Skeletal muscle tissue (tissue), 4 donors: ENCODE data around the gene GALNS. TPM values are rescaled to one million over a fixed set of nuclear protein-coding genes. Genes with fewer than 3 reads are reported as not detected.
"Not testable (repeated sequence)": the region's sequence is repeated elsewhere in the genome, so short reads cannot be mapped to it uniquely, and the experiment has no call there.

ENCODE experiments used
- H3K27ac ChIP-seq: one replicate; pipeline ENCODE4 v1.7.0; 2013; ENCODE audit warnings: mild to moderate bottlenecking, low read depth, low read length, inconsistent platforms
- H3K27me3 ChIP-seq, 3 donors: one replicate each; pipeline ENCODE4 v1.7.0; 2013; ENCODE audit warnings: low read length in 3 of 3; ENCODE audit not compliant: control insufficient read depth in 3 of 3, insufficient read depth in 3 of 3
- H3K36me3 ChIP-seq, 3 donors: one replicate each; pipeline ENCODE4 v1.7.0; 2013; ENCODE audit warnings: low read length in 3 of 3; ENCODE audit not compliant: control insufficient read depth in 3 of 3, insufficient read depth in 3 of 3
- H3K4me1 ChIP-seq, 3 donors: one replicate each; pipeline ENCODE4 v1.7.0; 2013; ENCODE audit warnings: low read length in 3 of 3, mild to moderate bottlenecking in 3 of 3; ENCODE audit not compliant: control insufficient read depth in 3 of 3, insufficient read depth in 3 of 3
- H3K4me3 ChIP-seq, 3 donors: one replicate each; pipeline ENCODE4 v1.7.0; 2013; ENCODE audit warnings: low read length in 3 of 3
- H3K9ac ChIP-seq, 3 donors: one replicate each; pipeline ENCODE4 v1.7.0; 2013; ENCODE audit warnings: low read length in 3 of 3, mild to moderate bottlenecking in 3 of 3, moderate library complexity in 2 of 3, low read depth in 1 of 3
- H3K9me3 ChIP-seq, 3 donors: one replicate each; pipeline ENCODE4 v1.7.0; 2013; ENCODE audit warnings: low read length in 3 of 3; ENCODE audit not compliant: control insufficient read depth in 3 of 3
- total RNA-seq: library from RNA; depleted of rRNA; stranded (reverse); fragments of >200 nt; gene quantifications from one replicate; pipeline ENCODE4 v1.2.3, GENCODE V29; 2014
- donor health status: Osteomylitis.

Gene GALNS
- total RNA-seq, 1 donor from 2014 or later = 9.9 TPM

DNA sequence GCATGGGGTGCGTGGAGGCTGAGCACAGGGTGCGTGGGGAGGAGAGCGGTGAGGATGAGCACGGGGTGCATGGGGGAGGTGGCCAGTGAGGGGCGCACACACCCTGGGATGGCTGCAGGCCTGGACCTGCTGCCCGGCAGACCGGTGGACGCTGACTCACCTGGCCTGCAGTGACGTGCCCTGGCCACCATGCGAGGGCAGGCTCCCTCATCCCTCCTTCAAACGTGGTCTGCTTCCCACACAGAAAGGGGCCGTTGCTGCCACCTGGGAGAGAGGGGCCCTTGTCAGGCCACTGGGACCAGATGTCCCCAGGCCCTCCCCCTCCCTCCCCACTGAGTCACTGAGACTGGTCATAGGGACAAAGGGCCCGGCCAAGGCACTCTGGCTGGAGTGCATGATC is 24.9 kb downstream of the GALNS start:
- H3K9ac ChIP-seq = no peak overlapping the region
- H3K27me3 ChIP-seq = no peaks in the 10 kb centered on the region
- no peak overlapping the region for H3K27ac ChIP-seq
- H3K4me1 ChIP-seq = no peaks in the 10 kb centered on the region
- no peak overlapping the region for H3K4me3 ChIP-seq
- no peaks in the 10 kb centered on the region for H3K9me3 ChIP-seq
- H3K36me3 ChIP-seq = peaks cover 7 to 13% (median 11%) of the 10 kb centered on the region in 3 donors

DNA sequence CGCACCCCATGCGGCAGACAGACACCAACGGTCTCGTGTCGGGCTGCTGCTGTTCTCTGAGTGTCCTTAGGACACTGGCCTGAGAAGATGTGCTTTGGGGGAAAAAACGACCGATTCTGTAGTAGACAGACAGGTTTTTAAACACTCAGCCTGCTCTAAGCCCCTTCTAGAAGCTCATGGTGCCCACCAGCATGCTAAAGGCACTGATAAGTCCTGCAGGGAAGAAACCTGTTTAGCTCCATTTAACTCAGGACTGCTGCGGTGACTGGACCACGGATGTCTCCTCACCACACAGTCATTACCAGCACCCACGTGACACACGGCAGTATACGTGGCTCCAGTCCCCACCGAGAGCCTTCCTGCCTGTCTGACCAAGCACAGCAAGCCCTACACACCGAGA is 26.0 kb downstream of the GALNS start:
- Histone ChIP-seq H3K27ac (no peak overlapping the region), H3K4me3 (no peak overlapping the region), H3K36me3 (peaks cover 8 to 11% (median 10%) of the 10 kb centered on the region in 3 donors)

DNA sequence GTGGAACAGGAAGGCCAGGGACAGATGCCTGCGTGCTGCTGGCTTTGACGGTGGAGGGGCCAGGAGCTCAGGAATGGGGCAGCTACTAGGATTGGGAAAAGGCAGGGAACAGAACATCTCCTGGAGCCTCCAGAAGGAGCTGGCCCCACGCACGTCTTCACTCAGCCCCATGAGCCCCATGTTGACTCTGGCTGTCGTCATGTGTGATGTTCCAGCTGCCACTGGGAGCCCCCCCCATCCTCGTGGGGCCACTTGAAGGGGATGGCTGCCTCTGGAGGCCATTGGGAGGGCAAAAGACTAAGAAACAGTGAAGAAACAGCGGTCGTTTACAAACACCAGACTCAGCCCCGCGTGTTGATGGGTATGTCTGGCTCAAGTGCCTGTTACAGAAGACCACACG is 26.5 kb downstream of the GALNS start:
- Histone ChIP-seq H3K4me1 (no peaks in the 10 kb centered on the region), H3K27ac (no peak overlapping the region), H3K36me3 (peaks cover 4 to 10% (median 8%) of the 10 kb centered on the region in 3 donors), H3K9me3 (no peaks in the 10 kb centered on the region), H3K9ac (no peak overlapping the region), H3K4me3 (no peak overlapping the region), H3K27me3 (no peaks in the 10 kb centered on the region)

More for the DNA sequence above, 26.0 kb downstream of the GALNS start:
- no peaks in the 10 kb centered on the region for H3K27me3 ChIP-seq
- no peaks in the 10 kb centered on the region for H3K9me3 ChIP-seq
- H3K4me1 ChIP-seq = no peaks in the 10 kb centered on the region
- H3K9ac ChIP-seq = no peak overlapping the region

DNA sequence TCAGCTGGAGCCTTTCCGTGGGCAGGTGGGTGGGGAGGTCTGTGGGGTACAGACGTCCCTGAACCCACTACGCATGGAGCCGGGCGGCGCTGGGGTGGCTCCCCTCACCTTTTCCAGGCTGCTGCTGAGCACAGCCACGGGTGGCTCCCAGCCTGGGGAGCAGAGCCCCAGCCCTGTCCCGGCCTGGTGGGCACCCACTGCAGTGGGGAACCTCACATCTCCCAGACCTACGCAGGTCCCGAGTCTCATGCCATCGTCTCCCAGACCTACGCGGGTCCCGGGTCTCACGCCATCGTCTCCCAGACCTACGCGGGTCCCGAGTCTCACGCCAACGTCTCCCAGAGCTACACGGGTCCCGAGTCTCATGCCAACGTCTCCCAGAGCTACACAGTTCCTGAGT is 28.0 kb downstream of the GALNS start:
- no peaks in the 10 kb centered on the region for H3K4me1 ChIP-seq
- no peak overlapping the region for H3K27ac ChIP-seq
- no peak overlapping the region for H3K9ac ChIP-seq
- H3K4me3 ChIP-seq = no peak overlapping the region
- no peaks in the 10 kb centered on the region for H3K27me3 ChIP-seq
- H3K36me3 ChIP-seq = peaks cover 0 to 8% (median 3%) of the 10 kb centered on the region in 3 donors
- no peaks in the 10 kb centered on the region for H3K9me3 ChIP-seq

DNA sequence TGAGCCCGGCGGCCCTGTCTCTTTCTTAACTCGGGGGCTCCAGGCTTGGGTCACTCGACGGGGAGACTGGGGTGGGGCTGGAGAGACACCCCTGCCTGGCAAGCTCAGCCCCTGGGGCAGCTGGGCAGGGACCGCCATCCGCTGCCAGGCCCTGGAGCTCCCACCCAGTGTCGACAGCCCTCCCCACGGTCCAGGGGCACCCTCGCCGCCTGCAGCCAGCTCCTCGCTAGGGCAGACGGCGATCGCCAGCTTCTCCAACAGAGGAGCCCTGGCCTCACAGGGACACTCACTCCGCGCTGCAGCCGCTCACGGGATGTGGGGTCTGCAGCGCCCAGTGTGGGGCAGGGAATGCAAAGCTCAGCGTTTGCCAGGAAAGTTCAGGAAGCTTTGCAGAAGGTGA is 29.0 kb downstream of the GALNS start:
- no peak overlapping the region for H3K27ac ChIP-seq
- no peak overlapping the region for H3K4me3 ChIP-seq
- H3K36me3 ChIP-seq = peaks cover 0 to 10% (median 3%) of the 10 kb centered on the region in 3 donors
- no peaks in the 10 kb centered on the region for H3K27me3 ChIP-seq
- H3K9ac ChIP-seq = no peak overlapping the region
- no peaks in the 10 kb centered on the region for H3K9me3 ChIP-seq
- H3K4me1 ChIP-seq = no peaks in the 10 kb centered on the region

DNA sequence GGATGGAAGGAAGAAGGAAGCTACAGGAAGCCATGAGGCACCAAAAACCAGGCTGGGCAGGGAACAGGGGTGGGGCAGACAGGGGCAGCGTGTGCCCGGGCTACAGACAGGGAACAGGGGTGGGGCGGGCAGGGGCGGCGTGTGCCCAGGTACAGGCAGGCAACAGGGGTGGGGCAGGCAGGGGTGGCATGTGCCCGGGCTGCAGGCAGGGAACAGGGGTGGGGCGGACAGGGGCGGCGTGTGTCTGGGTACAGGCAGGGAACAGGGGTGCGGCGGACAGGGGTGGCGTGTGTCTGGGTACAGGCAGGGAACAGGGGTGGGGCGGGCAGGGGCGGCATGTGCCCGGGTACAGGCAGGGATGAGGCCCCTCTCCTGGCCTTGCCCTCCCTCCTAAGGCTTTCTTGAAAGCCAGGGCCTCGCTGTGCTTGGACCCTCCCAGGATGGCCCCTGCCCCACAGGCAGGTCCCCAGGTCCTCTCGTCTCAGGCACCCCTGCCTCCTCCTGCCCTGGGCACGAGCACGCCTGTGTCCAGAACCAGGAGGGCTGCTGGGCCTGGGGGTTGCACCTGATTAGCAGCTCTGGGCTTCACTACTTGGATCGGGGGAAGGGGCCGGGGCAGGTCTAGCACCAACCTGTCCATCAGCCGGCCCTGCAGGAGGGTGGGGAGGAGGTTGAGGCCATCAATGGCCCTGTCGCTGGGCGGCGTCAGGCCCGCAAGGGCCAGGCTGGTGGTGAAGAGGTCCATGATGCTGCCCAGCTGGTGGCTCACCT is 30.5 kb downstream of the GALNS start:
- no peaks in the 10 kb centered on the region for H3K27me3 ChIP-seq
- H3K36me3 ChIP-seq = peaks cover 4 to 16% (median 7%) of the 10 kb centered on the region in 3 donors
- no peaks in the 10 kb centered on the region for H3K4me1 ChIP-seq
- H3K9me3 ChIP-seq = no peaks in the 10 kb centered on the region
- H3K9ac ChIP-seq = no peak overlapping the region
- no peak overlapping the region for H3K4me3 ChIP-seq
- H3K27ac ChIP-seq = no peak overlapping the region

DNA sequence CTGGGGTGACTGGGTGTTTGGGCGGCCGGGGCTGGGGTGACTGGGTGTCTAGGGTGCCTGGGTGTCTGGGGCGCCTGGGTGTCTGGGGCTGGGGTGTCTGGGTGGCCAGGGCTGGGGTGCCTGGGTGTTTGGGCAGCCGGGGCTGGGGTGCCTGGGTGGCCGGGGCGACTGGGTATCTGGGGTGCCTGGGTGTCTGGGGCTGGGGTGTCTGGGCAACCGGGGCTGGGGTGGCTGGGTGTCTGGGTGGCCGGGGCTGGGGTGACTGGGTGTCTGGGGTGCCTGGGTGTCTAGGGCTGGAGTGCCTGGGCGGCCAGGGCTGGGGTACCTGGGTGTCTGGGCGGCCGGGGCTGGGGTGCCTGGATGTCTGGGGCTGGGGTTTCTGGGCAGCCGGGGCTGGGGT is 31.6 kb downstream of the GALNS start:
- no peak overlapping the region for H3K4me3 ChIP-seq
- H3K9me3 ChIP-seq = no peaks in the 10 kb centered on the region
- H3K9ac ChIP-seq = no peak overlapping the region
- peaks cover 4 to 14% (median 7%) of the 10 kb centered on the region in 3 donors for H3K36me3 ChIP-seq
- H3K27me3 ChIP-seq = no peaks in the 10 kb centered on the region
- H3K27ac ChIP-seq = no peak overlapping the region
- no peaks in the 10 kb centered on the region for H3K4me1 ChIP-seq

DNA sequence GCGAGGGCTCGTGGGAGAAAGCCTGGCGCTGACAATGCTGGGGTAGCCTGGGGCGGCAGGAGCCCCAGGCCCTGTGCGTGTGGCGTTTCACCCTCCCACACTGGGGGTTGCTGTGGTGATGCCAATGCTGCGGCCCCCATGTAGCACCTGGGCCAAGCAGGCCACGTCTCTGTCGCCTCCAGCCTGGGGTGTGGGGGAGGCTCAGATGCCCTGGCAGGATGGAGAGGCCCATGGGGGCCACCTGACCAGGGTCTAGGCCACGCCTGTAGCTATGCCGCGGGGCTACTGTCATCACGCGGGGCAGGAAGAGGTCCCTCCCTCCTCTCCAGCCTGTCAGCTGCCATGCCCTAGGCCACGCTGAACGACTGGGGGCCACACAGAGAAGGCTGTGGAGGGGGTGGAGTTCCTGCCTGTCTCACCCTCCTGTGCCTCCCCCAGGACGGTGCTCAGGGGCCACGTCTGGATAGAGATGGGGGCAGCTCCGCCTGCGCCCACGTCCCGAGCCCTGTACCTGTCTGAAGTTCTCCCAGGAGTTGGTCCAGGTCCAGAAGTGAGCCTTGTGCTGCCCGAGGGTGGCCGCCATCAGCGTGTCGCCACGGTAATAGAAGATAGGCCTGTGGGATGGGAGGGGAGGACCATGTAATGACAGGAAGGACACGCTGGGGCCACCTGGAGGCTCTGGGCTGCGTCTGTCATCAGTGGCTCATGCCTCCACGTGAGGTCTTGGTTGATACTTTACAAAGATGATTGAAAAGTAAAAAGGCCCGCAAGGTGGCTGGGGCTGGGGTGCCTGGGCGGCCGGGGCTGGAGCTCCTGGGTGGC is 32.3 kb downstream of the GALNS start:
- H3K36me3 ChIP-seq = peaks cover 4 to 14% (median 7%) of the 10 kb centered on the region in 3 donors
- no peak overlapping the region for H3K27ac ChIP-seq
- H3K4me3 ChIP-seq = no peak overlapping the region

DNA sequence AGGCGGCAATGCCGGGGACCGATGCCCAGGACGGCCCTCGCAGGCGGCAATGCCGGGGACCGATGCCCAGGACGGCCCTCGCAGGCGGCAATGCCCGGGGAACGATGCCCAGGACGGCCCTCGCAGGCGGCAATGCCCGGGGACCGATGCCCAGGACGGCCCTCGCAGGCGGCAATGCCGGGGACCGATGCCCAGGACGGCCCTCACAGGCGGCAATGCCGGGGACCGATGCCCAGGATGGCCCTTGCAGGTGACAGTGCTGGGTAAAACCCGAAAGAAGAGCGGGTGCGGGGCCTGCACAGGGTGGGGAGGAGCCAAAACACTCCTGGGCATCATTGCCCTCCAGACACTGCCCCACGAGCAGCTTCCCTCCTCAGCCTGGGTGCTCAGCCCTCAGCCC is 33.1 kb downstream of the GALNS start:
- peaks cover 4 to 14% (median 7%) of the 10 kb centered on the region in 3 donors for H3K36me3 ChIP-seq
- H3K9ac ChIP-seq = not testable (repeated sequence)

More for the DNA sequence above, 32.3 kb downstream of the GALNS start:
- no peaks in the 10 kb centered on the region for H3K4me1 ChIP-seq
- no peaks in the 10 kb centered on the region for H3K9me3 ChIP-seq
- no peaks in the 10 kb centered on the region for H3K27me3 ChIP-seq
- no peak overlapping the region for H3K9ac ChIP-seq

More for the DNA sequence above, 33.1 kb downstream of the GALNS start:
- H3K9me3 ChIP-seq, H3K4me3 ChIP-seq, H3K27ac ChIP-seq, H3K27me3 ChIP-seq, H3K4me1 ChIP-seq: not testable (repeated sequence)
